ENCODE measurements around the gene KRTAP20-3.

KRTAP20-3 gene

DNA sequence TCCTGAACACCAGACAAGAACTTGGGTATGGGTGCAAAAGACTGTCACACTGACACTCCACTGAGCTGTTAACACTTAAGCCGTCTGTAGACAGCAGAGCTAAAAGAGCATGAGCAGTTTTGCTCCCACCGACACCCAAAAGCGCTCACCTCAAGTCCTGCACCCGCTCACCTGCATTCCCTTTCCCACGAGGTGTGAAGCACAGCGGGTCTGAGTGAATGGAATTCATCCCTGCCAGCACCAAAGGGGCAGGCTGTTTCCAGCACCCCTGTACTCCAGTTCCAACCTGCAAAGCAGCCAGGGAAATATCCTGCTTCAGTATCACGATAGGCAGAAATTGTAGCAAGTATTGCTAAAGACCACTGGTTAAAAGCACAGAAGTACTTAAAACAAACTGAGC, 47.2 kb downstream of the KRTAP20-3 start:
- DNase-seq: no peak
